Aorta (tissue), 5 donors: Measurements from ENCODE around the gene ANO9. TPM values are rescaled to one million over a fixed set of nuclear protein-coding genes. Genes with fewer than 3 reads are reported as not detected.

Source experiments
- ATAC-seq: fragments of 200-7000 bp; cut with Tn5 transposase; one replicate; pipeline ENCODE4 v1.9.1; 2022; ENCODE audit warnings: moderate library complexity; ENCODE audit not compliant: low FRiP score
- DNase-seq, 2 donors: peaks; one replicate each; pipeline ENCODE4 v3.0.0-alpha.2; 2020
- H3K27ac ChIP-seq, 2 donors: one replicate each; pipeline ENCODE4 v1.5.1; 2013; ENCODE audit warnings: low read length in 2 of 2, mild to moderate bottlenecking in 2 of 2, moderate library complexity in 2 of 2, control low read depth in 1 of 2, inconsistent platforms in 1 of 2, low read depth in 1 of 2
- H3K27me3 ChIP-seq, 2 donors: one replicate each; pipeline ENCODE4 v1.6.1; 2013; ENCODE audit warnings: control low read depth in 1 of 2, low read length in 1 of 2, mild to moderate bottlenecking in 1 of 2, moderate library complexity in 1 of 2; ENCODE audit not compliant: insufficient read depth in 2 of 2, control insufficient read depth in 1 of 2
- H3K36me3 ChIP-seq, 2 donors: one replicate each; pipeline ENCODE4 v1.6.1; 2013; ENCODE audit warnings: control low read depth in 1 of 2, low read length in 1 of 2, mild to moderate bottlenecking in 1 of 2; ENCODE audit not compliant: insufficient read depth in 2 of 2, control insufficient read depth in 1 of 2
- H3K4me1 ChIP-seq, 2 donors: one replicate each; pipeline ENCODE4 v1.6.1; 2013; ENCODE audit warnings: low read length in 2 of 2, control low read depth in 1 of 2, mild to moderate bottlenecking in 1 of 2, moderate library complexity in 1 of 2; ENCODE audit not compliant: insufficient read depth in 2 of 2, control insufficient read depth in 1 of 2
- H3K4me3 ChIP-seq, 2 donors: one replicate each; pipeline ENCODE4 v1.5.1; 2013; ENCODE audit warnings: low read length in 2 of 2, control low read depth in 1 of 2, mild to moderate bottlenecking in 1 of 2
- H3K9me3 ChIP-seq: one replicate; pipeline ENCODE4 v1.6.1; 2013; ENCODE audit warnings: mild to moderate bottlenecking, low read length; ENCODE audit not compliant: control insufficient read depth
- WGBS, 2 donors: extraction: QIAGEN DNeasy Blood & Tissue Kit; methylation state at CpG; one replicate each; pipeline ENCODE4 v1.1.7; 2013; 5-methylcytosine and 5-hydroxymethylcytosine counted together
- intact Hi-C, 2 donors: fragments of 100-400 bp; cut with DNase I; formaldehyde crosslinking; loops; one replicate each; pipeline versions ENCODE4 v1.14.2 to v1.15.0; 2022
- long read RNA-seq, 2 donors: library from polyadenylated mRNA; unstranded; transcript quantifications; one replicate each; pipeline ENCODE4 v2.0.0, GENCODE V29; 2020 to 2021
- polyA plus RNA-seq, 2 donors: library from polyadenylated mRNA; stranded (reverse); fragments of 200-250 nt; gene quantifications; one replicate each; pipeline ENCODE4 v1.2.3, GENCODE V29; 2013
- total RNA-seq, 2 donors: library from RNA; stranded (reverse); fragmentation: NEBNext Ultra II Directional; extraction: Animal tissue kit (Norgen Biotek cat#: 25700); gene quantifications; one replicate each; pipeline ENCODE4 v1.2.1, GENCODE V29; 2021
- donor health status: healthy with polysubstance abuse.
- donor health status: Bipolar disorder and iron deficiency.
- donor health status: DM: no; HTN: no; CAD: no.
- donor health status: DM: no; HTN: no; CAD: no.
- donor health status: DM: yes; HTN: yes; CAD: no.

Gene ANO9
- total RNA-seq (1 to 10 TPM; 1.3 to 2.8 TPM), polyA plus RNA-seq (1 to 10 TPM in 1 of 2 donors, under 1 TPM in 1; 0.41 to 8.1 TPM)
- long read RNA-seq, donor 1, partial matches to known transcripts, result 1 of 1 reads
- long read RNA-seq, donor 1, other reads (novel, unspliced or antisense), result 0 of 1 reads
- long read RNA-seq, donor 2, partial matches to known transcripts, result 0 of 1 reads
- long read RNA-seq, donor 2, other reads (novel, unspliced or antisense), result 1 of 1 reads

- intact Hi-C loops, result no loop called here
- no peaks in the 10 kb centered on the region for H3K9me3 ChIP-seq
- H3K27me3 ChIP-seq, result no peaks in the 10 kb centered on the region
- no peak within 1 kb of the TSS for H3K4me3 ChIP-seq
- no peak for ATAC-seq
- H3K36me3 ChIP-seq, result no peaks in the 10 kb centered on the region
- DNase-seq, result peak; percentile 59 to 71
- no peak within 1 kb of the TSS for H3K27ac ChIP-seq
- WGBS, 2 donors, result 11 to 12% methylated on average over 22 to 35 of the region's 35 CpGs
- H3K4me1 ChIP-seq, result no peaks in the 10 kb centered on the region
Observed at GRCh38 chr11:441418-442274, at the start of gene ANO9. Gene ANO9 (minus strand): TSS chr11:442011. CDS start chr11:441926, 85 bp downstream.

- peak in 1 of 2 donors; percentile 42 for DNase-seq
- no peak overlapping the region for H3K27ac ChIP-seq
- no peak overlapping the region for H3K4me3 ChIP-seq
- no peaks in the 10 kb centered on the region for H3K27me3 ChIP-seq
- ATAC-seq, result no peak
- WGBS, 2 donors, result 84 to 85% methylated on average over 7 of the region's 7 CpGs
- intact Hi-C loops, result no loop called here
- H3K4me1 ChIP-seq, result no peaks in the 10 kb centered on the region
- no peaks in the 10 kb centered on the region for H3K9me3 ChIP-seq
- H3K36me3 ChIP-seq, result no peaks in the 10 kb centered on the region
Observed at GRCh38 chr11:491358-491757, 49.5 kb upstream of the ANO9 start.

- H3K27me3 ChIP-seq, result no peaks in the 10 kb centered on the region
- WGBS, 2 donors, result 86 to 89% methylated on average over 15 of the region's 15 CpGs
- no peak overlapping the region for H3K4me3 ChIP-seq
- ATAC-seq (no peak), DNase-seq (peak in 1 of 2 donors; percentile 45)
- no peaks in the 10 kb centered on the region for H3K9me3 ChIP-seq
- intact Hi-C loops, result no loop called here
- no peak overlapping the region for H3K27ac ChIP-seq
- no peaks in the 10 kb centered on the region for H3K36me3 ChIP-seq
- no peaks in the 10 kb centered on the region for H3K4me1 ChIP-seq
Observed at GRCh38 chr11:490930-491260, 49.1 kb upstream of the ANO9 start.

- intact Hi-C loops, result no loop called here
- 91 to 93% methylated on average over 38 of the region's 38 CpGs for WGBS, 2 donors
- Histone ChIP-seq H3K27me3 (no peaks in the 10 kb centered on the region), H3K27ac (no peak overlapping the region), H3K9me3 (no peaks in the 10 kb centered on the region), H3K4me1 (no peaks in the 10 kb centered on the region), H3K36me3 (no peaks in the 10 kb centered on the region), H3K4me3 (no peak overlapping the region)
- DNase-seq, result no peak
- ATAC-seq, result peak; percentile 2
Observed at GRCh38 chr11:490186-490929, 48.5 kb upstream of the ANO9 start.

- H3K36me3 ChIP-seq, result no peaks in the 10 kb centered on the region
- WGBS, 2 donors, result 94 to 95% methylated on average over 37 of the region's 37 CpGs
Observed at GRCh38 chr11:489610-490185, 47.9 kb upstream of the ANO9 start.

GRCh38 chr11:488992-489391 is 47.2 kb upstream of the ANO9 start:
- WGBS, 2 donors, result 86 to 87% methylated on average over 19 of the region's 19 CpGs
- Histone ChIP-seq H3K36me3 (no peaks in the 10 kb centered on the region), H3K27ac (no peak overlapping the region), H3K4me3 (no peak overlapping the region), H3K27me3 (no peaks in the 10 kb centered on the region), H3K9me3 (no peaks in the 10 kb centered on the region), H3K4me1 (no peaks in the 10 kb centered on the region)
- no peak for ATAC-seq
- intact Hi-C loops, result no loop called here
- DNase-seq, result no peak

More at GRCh38 chr11:489610-490185, 47.9 kb upstream of the ANO9 start:
- ATAC-seq (no peak), DNase-seq (no peak)
- Histone ChIP-seq H3K4me3 (no peak overlapping the region), H3K27ac (no peak overlapping the region), H3K9me3 (no peaks in the 10 kb centered on the region), H3K4me1 (no peaks in the 10 kb centered on the region), H3K27me3 (no peaks in the 10 kb centered on the region)
- intact Hi-C loops, result no loop called here

GRCh38 chr11:488579-488978 is 46.8 kb upstream of the ANO9 start:
- DNase-seq, result peak in 1 of 2 donors; percentile 35
- ATAC-seq, result no peak
- Histone ChIP-seq H3K36me3 (no peaks in the 10 kb centered on the region), H3K27me3 (no peaks in the 10 kb centered on the region), H3K4me3 (no peak overlapping the region), H3K27ac (no peak overlapping the region), H3K4me1 (no peaks in the 10 kb centered on the region), H3K9me3 (no peaks in the 10 kb centered on the region)
- WGBS, 2 donors, result 90% methylated on average over 19 of the region's 19 CpGs
- intact Hi-C loops, result no loop called here

GRCh38 chr11:488062-488461 is 46.3 kb upstream of the ANO9 start:
- intact Hi-C loops, result no loop called here
- WGBS, 2 donors, result 88 to 93% methylated on average over 24 to 25 of the region's 25 CpGs
- no peaks in the 10 kb centered on the region for H3K36me3 ChIP-seq

More at GRCh38 chr11:488062-488461, 46.3 kb upstream of the ANO9 start:
- H3K27ac ChIP-seq, result no peak overlapping the region
- H3K4me3 ChIP-seq, result no peak overlapping the region
- no peaks in the 10 kb centered on the region for H3K27me3 ChIP-seq
- H3K4me1 ChIP-seq, result no peaks in the 10 kb centered on the region
- no peaks in the 10 kb centered on the region for H3K9me3 ChIP-seq
- DNase-seq (no peak), ATAC-seq (no peak)
